ENCODE results near the gene BNIP5. TPM values are rescaled to one million over a fixed set of nuclear protein-coding genes. Genes with fewer than 3 reads are reported as not detected.

Gene BNIP5
- total and polyA plus RNA-seq, 2 donors from 2014 or later = 0.44 TPM; not detected in 1

GRCh38 chr6:36382976-36383375, 46.3 kb upstream of the BNIP5 start:
- Histone ChIP-seq H3K4me1 (ENCODE audit: control insufficient read depth in 2 of 3, insufficient read depth in 2 of 3, low read depth in 1 of 3, low read length in 3 of 3) (peaks cover 0 to 8% (median 0%) of the 10 kb centered on the region in 3 donors), H3K9ac (ENCODE audit: low read length in 3 of 3) (no peak overlapping the region), H3K27ac (ENCODE audit: low read depth in 2 of 2, low read length in 2 of 2) (no peak overlapping the region), H3K27me3 (ENCODE audit: control insufficient read depth, insufficient read depth, low read length) (peaks cover 12% of the 10 kb centered on the region), H3K9me3 (ENCODE audit: control insufficient read depth in 2 of 3, insufficient read depth in 1 of 3, low read length in 3 of 3) (no peaks in the 10 kb centered on the region), H3K36me3 (ENCODE audit: control insufficient read depth in 2 of 3, insufficient read depth in 3 of 3, low read length in 3 of 3) (no peaks in the 10 kb centered on the region), H3K4me3 (ENCODE audit: low read length in 3 of 3) (no peak overlapping the region)
- TF ChIP-seq CTCF (IDR thresholded peaks at IDR 0.05; ENCODE audit: borderline replicate concordance, extremely low read depth, insufficient read depth) = no peak
- intact Hi-C loops (cut with DNase I) = no loop called here
- no peak for FAIRE-seq
- no peak for DNase-seq

GRCh38 chr6:36381502-36382389, 45.1 kb upstream of the BNIP5 start:
- Histone ChIP-seq H3K9ac (ENCODE audit: low read length in 3 of 3) (no peak overlapping the region), H3K4me1 (ENCODE audit: control insufficient read depth in 2 of 3, insufficient read depth in 2 of 3, low read depth in 1 of 3, low read length in 3 of 3) (peaks cover 0 to 2% (median 0%) of the 10 kb centered on the region in 3 donors), H3K36me3 (ENCODE audit: control insufficient read depth in 2 of 3, insufficient read depth in 3 of 3, low read length in 3 of 3) (no peaks in the 10 kb centered on the region), H3K4me3 (ENCODE audit: low read length in 3 of 3) (no peak overlapping the region), H3K27me3 (ENCODE audit: control insufficient read depth, insufficient read depth, low read length) (peaks cover 6% of the 10 kb centered on the region), H3K9me3 (ENCODE audit: control insufficient read depth in 2 of 3, insufficient read depth in 1 of 3, low read length in 3 of 3) (no peaks in the 10 kb centered on the region), H3K27ac (ENCODE audit: low read depth in 2 of 2, low read length in 2 of 2) (no peak overlapping the region)
- no peak for DNase-seq
- no peak for TF ChIP-seq CTCF (IDR thresholded peaks at IDR 0.05; ENCODE audit: borderline replicate concordance, extremely low read depth, insufficient read depth)
- no peak for FAIRE-seq
- intact Hi-C loops (cut with DNase I) = no loop called here

- H3K27ac ChIP-seq (ENCODE audit: low read depth in 2 of 2, low read length in 2 of 2) = no peak overlapping the region
- no peak overlapping the region for H3K4me3 ChIP-seq (ENCODE audit: low read length in 3 of 3)
- no peaks in the 10 kb centered on the region for H3K4me1 ChIP-seq (ENCODE audit: control insufficient read depth in 2 of 3, insufficient read depth in 2 of 3, low read depth in 1 of 3, low read length in 3 of 3)
- FAIRE-seq (no peak), DNase-seq (no peak)
- H3K27me3 ChIP-seq (ENCODE audit: control insufficient read depth, insufficient read depth, low read length) = no peaks in the 10 kb centered on the region
- no peaks in the 10 kb centered on the region for H3K9me3 ChIP-seq (ENCODE audit: control insufficient read depth in 2 of 3, insufficient read depth in 1 of 3, low read length in 3 of 3)
- intact Hi-C loops (cut with DNase I) = no loop called here
- no peak overlapping the region for H3K9ac ChIP-seq (ENCODE audit: low read length in 3 of 3)
- no peaks in the 10 kb centered on the region for H3K36me3 ChIP-seq (ENCODE audit: control insufficient read depth in 2 of 3, insufficient read depth in 3 of 3, low read length in 3 of 3)
- TF ChIP-seq CTCF (IDR thresholded peaks at IDR 0.05; ENCODE audit: borderline replicate concordance, extremely low read depth, insufficient read depth) = no peak
Measured at GRCh38 chr6:36380166-36380565, 43.5 kb upstream of the BNIP5 start.

Data from kidney (tissue), 14 donors.